Sigmoid colon (tissue), 3 donors: ENCODE measurements around the gene MYRIP.

Experiments
- POLR2A ChIP-seq, 2 donors: fragments of 450-650 bp; IDR thresholded peaks; one replicate each; pipeline ENCODE4 v1.6.1; 2016; ENCODE audit warnings: antibody characterized with exemption in 2 of 2, mild to moderate bottlenecking in 2 of 2, moderate library complexity in 2 of 2
- TF ChIP-seq, protein P1 (sequence below), 4 experiments: fragments of 450-650 bp in 3 of 4; fragments of 200-600 bp in 1 of 4; IDR thresholded peaks; one replicate each; pipeline ENCODE4 v1.5.1; 2016 to 2019; ENCODE audit warnings: antibody characterized with exemption in 4 of 4, mild to moderate bottlenecking in 3 of 4, moderate library complexity in 2 of 4

DNA sequence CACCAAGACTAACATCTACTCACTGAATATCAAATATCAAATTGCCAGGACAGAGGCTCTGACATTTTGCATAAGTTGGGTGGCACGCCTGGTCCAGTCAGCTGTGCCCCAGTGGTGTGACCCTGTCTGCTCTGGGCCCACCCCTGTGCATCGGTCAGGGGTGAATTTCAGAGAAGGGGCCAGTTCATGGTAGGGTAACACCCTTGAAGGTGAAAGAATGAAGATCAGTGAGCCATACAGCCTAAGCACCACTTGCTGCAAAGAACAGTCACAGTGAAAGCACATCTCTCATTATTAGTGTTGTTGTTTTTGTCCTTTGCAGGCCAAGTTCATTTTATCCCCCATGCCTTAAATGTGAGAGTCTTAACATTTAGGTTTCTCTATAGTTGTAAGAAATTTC lies 86.8 kb downstream of the MYRIP start:
- TF ChIP-seq POLR2A (IDR thresholded peaks at IDR 0.05), result no peak
- TF ChIP-seq, protein P1, sequence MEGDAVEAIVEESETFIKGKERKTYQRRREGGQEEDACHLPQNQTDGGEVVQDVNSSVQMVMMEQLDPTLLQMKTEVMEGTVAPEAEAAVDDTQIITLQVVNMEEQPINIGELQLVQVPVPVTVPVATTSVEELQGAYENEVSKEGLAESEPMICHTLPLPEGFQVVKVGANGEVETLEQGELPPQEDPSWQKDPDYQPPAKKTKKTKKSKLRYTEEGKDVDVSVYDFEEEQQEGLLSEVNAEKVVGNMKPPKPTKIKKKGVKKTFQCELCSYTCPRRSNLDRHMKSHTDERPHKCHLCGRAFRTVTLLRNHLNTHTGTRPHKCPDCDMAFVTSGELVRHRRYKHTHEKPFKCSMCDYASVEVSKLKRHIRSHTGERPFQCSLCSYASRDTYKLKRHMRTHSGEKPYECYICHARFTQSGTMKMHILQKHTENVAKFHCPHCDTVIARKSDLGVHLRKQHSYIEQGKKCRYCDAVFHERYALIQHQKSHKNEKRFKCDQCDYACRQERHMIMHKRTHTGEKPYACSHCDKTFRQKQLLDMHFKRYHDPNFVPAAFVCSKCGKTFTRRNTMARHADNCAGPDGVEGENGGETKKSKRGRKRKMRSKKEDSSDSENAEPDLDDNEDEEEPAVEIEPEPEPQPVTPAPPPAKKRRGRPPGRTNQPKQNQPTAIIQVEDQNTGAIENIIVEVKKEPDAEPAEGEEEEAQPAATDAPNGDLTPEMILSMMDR (IDR thresholded peaks at IDR 0.05), result no peak
